GM23338 (cell line): ENCODE results near the gene HCFC2.

Experiments
- CTCF ChIP-seq, 2 experiments: fragments of 200-600 bp in 1 of 2; sonication (generic) in 1 of 2; conservative IDR thresholded peaks; 2 replicates each; pipeline versions ENCODE4 v1.5.1 to v1.6.1; 2016 to 2017; ENCODE audit warnings: antibody characterized with exemption in 2 of 2, low read depth in 2 of 2, mild to moderate bottlenecking in 2 of 2, moderate library complexity in 1 of 2
- EZH2 ChIP-seq: fragments of 200-600 bp; sonication (generic); IDR thresholded peaks from one replicate; pipeline ENCODE4 v1.8.0; 2017; ENCODE audit warnings: antibody characterized with exemption, mild to moderate bottlenecking, low read depth; ENCODE audit not compliant: unreplicated experiment
- POLR2AphosphoS5 ChIP-seq: IDR thresholded peaks from 2 replicates; pipeline ENCODE4 v1.6.1; 2016; ENCODE audit warnings: antibody characterized with exemption, low read depth

DNA sequence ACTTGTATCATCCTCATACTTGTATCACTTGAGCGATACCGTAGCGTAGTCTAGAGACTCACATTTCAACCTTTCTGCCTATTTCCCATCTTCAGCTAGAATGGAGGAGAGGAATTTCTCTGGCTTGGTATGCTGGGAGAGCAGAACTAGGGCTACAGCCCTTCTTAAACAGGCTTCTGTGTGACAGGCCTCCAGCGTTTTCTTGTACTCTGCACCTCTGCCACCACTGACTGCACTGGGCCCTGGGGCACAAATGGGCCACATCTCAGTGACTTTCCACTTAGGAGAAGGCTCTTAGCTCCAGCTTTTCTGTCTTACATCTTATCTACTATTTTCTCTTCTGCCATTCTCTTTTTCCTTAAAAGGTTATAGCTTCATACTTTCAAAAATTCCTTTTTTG lies 26.8 kb downstream of the HCFC2 start:
- TF ChIP-seq CTCF (conservative IDR thresholded peaks at IDR 0.05; ENCODE audit: low read depth in 2 of 2), result no peak
- TF ChIP-seq POLR2AphosphoS5, result no peak
- TF ChIP-seq EZH2, result no peak
